ENCODE results near the gene SP140. TPM values are rescaled to one million over a fixed set of nuclear protein-coding genes. Genes with fewer than 3 reads are reported as not detected.
"Not testable (repeated sequence)": the region's sequence is repeated elsewhere in the genome, so short reads cannot be mapped to it uniquely, and the experiment has no call there.

SP140 gene
- total RNA-seq, 1 experiment from 2014 or later, result 1.1 TPM

DNA sequence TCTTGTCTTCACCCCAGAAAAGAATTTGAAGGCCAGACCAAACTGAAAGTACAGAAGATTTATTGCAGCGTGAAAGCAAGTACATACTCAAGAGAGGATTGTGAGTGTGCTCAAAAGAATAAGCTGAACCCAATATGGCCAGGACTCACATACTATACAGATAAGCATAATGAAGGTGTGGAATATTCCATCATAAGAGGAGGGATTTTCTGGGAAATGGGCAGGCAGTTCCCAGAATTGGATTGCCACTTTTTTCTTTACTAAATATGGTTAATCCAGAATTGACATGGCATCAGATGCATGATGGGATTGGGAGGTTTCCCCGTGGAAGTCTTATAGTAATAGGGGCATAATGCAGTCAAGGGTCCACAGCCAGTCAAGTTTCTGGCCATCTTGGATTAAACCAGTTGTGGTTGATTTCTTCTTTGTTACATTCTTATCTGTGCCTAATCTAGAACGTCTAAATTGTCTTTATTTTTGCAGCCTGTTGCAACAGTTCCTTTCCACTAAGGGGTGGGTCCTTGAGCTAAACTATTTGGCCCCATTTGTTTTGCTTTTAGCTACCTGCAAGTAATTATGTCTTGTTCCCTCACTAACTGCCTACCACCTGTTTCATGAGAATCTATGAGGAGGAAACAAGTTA lies 110.4 kb downstream of the SP140 start:
- ChIA-PET CTCF (no interaction called here), POLR2A (no interaction called here)
- H3K4me1 ChIP-seq (ENCODE audit: control insufficient read depth, insufficient read depth, low read length), result no peaks in the 10 kb centered on the region
- H3K9me3 ChIP-seq (ENCODE audit: control insufficient read depth, insufficient read depth, low read depth, low read length), result no peaks in the 10 kb centered on the region
- H3K27ac ChIP-seq (ENCODE audit: low read length), result no peak overlapping the region
- intact Hi-C loops (cut with micrococcal nuclease; ENCODE audit: unreplicated experiment), result no loop called here
- H3K27me3 ChIP-seq (ENCODE audit: control insufficient read depth, insufficient read depth, low read length), result no peaks in the 10 kb centered on the region
- BruUV-seq (replicated peaks), result no TSS peak
- no peak for DNase-seq (ENCODE audit: low read depth, low spot score)
- no peaks in the 10 kb centered on the region for H3K36me3 ChIP-seq (ENCODE audit: control insufficient read depth, insufficient read depth, low read length)
- in situ Hi-C loops (cut with HindIII; ENCODE audit: low pct_unique_long_range_greater_than_20kb, low sequenced_read_pairs), result no loop called here
- H3K4me3 ChIP-seq (ENCODE audit: low read depth in 2 of 2, low read length in 2 of 2), result no peak overlapping the region
- no peak for ATAC-seq
- no peak for TF ChIP-seq SIN3A (IDR thresholded peaks at IDR 0.05; ENCODE audit: borderline replicate concordance, insufficient read depth, low read depth, low read length)
- TF ChIP-seq, protein P1, sequence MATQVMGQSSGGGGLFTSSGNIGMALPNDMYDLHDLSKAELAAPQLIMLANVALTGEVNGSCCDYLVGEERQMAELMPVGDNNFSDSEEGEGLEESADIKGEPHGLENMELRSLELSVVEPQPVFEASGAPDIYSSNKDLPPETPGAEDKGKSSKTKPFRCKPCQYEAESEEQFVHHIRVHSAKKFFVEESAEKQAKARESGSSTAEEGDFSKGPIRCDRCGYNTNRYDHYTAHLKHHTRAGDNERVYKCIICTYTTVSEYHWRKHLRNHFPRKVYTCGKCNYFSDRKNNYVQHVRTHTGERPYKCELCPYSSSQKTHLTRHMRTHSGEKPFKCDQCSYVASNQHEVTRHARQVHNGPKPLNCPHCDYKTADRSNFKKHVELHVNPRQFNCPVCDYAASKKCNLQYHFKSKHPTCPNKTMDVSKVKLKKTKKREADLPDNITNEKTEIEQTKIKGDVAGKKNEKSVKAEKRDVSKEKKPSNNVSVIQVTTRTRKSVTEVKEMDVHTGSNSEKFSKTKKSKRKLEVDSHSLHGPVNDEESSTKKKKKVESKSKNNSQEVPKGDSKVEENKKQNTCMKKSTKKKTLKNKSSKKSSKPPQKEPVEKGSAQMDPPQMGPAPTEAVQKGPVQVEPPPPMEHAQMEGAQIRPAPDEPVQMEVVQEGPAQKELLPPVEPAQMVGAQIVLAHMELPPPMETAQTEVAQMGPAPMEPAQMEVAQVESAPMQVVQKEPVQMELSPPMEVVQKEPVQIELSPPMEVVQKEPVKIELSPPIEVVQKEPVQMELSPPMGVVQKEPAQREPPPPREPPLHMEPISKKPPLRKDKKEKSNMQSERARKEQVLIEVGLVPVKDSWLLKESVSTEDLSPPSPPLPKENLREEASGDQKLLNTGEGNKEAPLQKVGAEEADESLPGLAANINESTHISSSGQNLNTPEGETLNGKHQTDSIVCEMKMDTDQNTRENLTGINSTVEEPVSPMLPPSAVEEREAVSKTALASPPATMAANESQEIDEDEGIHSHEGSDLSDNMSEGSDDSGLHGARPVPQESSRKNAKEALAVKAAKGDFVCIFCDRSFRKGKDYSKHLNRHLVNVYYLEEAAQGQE (IDR thresholded peaks at IDR 0.05; ENCODE audit: insufficient read depth in 1 of 2, low read depth in 2 of 2, low read length in 1 of 2), result no peak
- TF ChIP-seq TCF7L2 (IDR thresholded peaks at IDR 0.05; ENCODE audit: low read depth, low read length), result no peak
- TF ChIP-seq CTCF (IDR thresholded peaks at IDR 0.05), result no peak
- no peak for TF ChIP-seq POLR2AphosphoS5 (IDR thresholded peaks at IDR 0.05; ENCODE audit: low read depth, low read length)

DNA sequence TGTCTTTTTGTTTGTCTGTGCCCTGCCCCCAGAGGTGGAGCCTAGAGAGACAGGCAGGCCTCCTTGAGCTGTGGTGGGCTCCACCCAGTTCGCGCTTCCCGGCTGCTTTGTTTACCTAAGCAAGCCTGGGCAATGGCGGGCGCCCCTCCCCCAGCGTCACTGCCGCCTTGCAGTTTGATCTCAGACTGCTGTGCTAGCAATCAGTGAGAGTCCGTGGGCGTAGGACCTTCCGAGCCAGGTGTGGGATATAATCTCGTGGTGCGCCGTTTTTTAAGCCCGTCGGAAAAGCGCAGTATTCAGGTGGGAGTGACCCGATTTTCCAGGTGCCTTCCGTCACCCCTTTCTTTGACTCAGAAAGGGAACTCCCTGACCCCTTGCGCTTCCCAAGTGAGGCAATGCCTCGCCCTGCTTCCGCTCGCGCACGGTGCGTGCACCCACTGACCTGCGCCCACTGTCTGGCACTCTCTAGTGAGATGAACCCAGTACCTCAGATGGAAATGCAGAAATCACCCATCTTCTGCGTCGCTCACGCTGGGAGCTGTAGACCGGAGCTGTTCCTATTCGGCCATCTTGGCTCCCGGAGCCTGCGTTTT lies 116.5 kb downstream of the SP140 start:
- H3K4me1 ChIP-seq (ENCODE audit: control insufficient read depth, insufficient read depth, low read length); BruUV-seq (replicated peaks); H3K27me3 ChIP-seq (ENCODE audit: control insufficient read depth, insufficient read depth, low read length); DNase-seq (ENCODE audit: low read depth, low spot score); intact Hi-C loops (cut with micrococcal nuclease; ENCODE audit: unreplicated experiment); CTCF ChIA-PET; H3K9me3 ChIP-seq (ENCODE audit: control insufficient read depth, insufficient read depth, low read depth, low read length); in situ Hi-C loops (cut with HindIII; ENCODE audit: low pct_unique_long_range_greater_than_20kb, low sequenced_read_pairs); ATAC-seq; H3K36me3 ChIP-seq (ENCODE audit: control insufficient read depth, insufficient read depth, low read length): not testable (repeated sequence)
- POLR2A ChIA-PET, result interaction anchor here (0.5 kb wide), 1 partner anchor 1383 kb away, joined by 10 read pairs; no protein-coding TSS in a partner anchor
- H3K4me3 ChIP-seq (ENCODE audit: low read depth in 2 of 2, low read length in 2 of 2), result peak overlapping the region; percentile 44 to 65
- H3K27ac ChIP-seq (ENCODE audit: low read length), result peak overlapping the region; percentile 75; the same call in 1 of the 2 replicates

DNA sequence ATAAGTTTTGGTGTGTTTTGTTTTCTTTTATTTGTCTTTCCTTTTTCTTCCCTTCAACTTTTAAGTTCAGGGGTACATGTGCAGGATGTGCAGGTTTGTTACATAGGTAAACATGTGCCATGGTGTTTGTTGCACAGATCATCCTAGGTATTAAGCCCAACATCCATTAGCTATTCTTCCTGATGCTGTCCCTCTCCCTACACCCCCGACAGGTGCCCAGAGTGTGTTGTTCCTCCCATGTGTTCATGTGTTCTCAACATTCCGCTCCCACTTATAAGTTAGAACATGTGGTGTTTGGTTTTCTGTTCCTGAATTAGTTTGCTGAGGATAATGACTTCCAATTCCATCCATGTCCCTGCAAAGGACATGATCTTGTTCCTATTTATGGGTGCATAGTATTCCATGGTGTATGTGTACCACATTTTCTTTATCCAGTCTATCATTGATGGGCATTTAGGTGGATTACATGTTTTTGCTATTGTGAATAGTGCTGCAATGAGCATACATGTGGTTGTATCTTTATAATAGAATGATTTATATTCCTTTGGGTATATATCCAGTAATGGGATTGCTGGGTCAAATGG lies 117.6 kb downstream of the SP140 start:
- ATAC-seq; intact Hi-C loops (cut with micrococcal nuclease; ENCODE audit: unreplicated experiment); CTCF ChIA-PET; DNase-seq (ENCODE audit: low read depth, low spot score); H3K36me3 ChIP-seq (ENCODE audit: control insufficient read depth, insufficient read depth, low read length); H3K9me3 ChIP-seq (ENCODE audit: control insufficient read depth, insufficient read depth, low read depth, low read length); H3K27me3 ChIP-seq (ENCODE audit: control insufficient read depth, insufficient read depth, low read length); in situ Hi-C loops (cut with HindIII; ENCODE audit: low pct_unique_long_range_greater_than_20kb, low sequenced_read_pairs); H3K4me1 ChIP-seq (ENCODE audit: control insufficient read depth, insufficient read depth, low read length); BruUV-seq (replicated peaks): not testable (repeated sequence)
- POLR2A ChIA-PET, result interaction anchor here (0.5 kb wide), 1 partner anchor 1382 kb away, joined by 10 read pairs; no protein-coding TSS in a partner anchor
- Histone ChIP-seq H3K27ac (ENCODE audit: low read length) (peak overlapping the region; percentile 75; the same call in 1 of the 2 replicates), H3K4me3 (ENCODE audit: low read depth in 2 of 2, low read length in 2 of 2) (peak overlapping the region; percentile 44 to 65)
